ENCODE data around the gene IGLON5.

IGLON5 gene

DNA sequence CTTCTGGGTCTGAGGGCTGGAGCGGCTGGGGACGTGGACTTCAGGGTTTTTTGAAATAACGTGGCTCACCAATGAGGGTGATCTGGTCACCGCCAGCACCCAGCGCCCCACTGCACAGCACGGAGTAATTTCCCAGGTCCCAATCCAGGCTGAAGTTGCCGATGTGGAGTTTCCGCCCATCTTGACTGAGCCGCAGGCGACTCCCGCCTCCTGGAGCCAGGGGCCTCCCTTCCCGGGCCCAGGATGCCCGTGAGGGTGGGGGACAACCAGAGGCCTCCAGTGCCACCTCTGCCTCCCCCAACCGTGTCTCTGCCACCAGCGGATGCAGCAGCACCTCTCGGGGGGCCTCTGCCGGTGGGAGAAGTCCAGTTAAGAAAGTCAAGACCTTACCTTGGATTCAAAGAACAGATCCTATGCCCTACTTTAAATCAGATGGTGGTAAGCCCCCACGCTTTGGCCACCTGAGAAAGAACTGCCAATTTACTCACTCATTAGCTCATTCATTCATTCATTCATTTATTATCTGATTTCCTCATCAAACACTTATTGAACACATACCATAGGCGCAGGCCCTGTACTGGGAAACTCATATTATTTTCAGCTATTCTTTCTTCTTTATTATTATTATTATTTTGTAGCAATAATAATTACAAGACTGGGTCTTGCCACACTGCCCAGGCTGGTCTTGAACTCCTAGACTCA is 26.6 kb downstream of the IGLON5 start:
- H3K36me3 Mint-ChIP-seq (ENCODE audit: insufficient read depth): peaks cover 8% of the 10 kb centered on the region
- H3K4me1 Mint-ChIP-seq (ENCODE audit: low read depth in 2 of 2): peaks cover 14 to 23% of the 10 kb centered on the region in 2 donors
- no peak for ATAC-seq (replicated peaks)
- no peak overlapping the region for H3K27ac Mint-ChIP-seq
- H3K4me3 Mint-ChIP-seq: peak overlapping the region; percentile 79 to 95
- peaks cover 0 to 8% of the 10 kb centered on the region in 2 donors for H3K27me3 Mint-ChIP-seq
- DNase-seq: no peak
- no peaks in the 10 kb centered on the region for H3K9me3 Mint-ChIP-seq

- Mint-ChIP-seq H3K9me3 (no peaks in the 10 kb centered on the region), H3K27ac (peak overlapping the region; percentile 27 to 85), H3K4me3 (peak overlapping the region; percentile 79 to 95), H3K4me1 (ENCODE audit: low read depth in 2 of 2) (peaks cover 14 to 23% of the 10 kb centered on the region in 2 donors), H3K27me3 (peaks cover 0 to 6% of the 10 kb centered on the region in 2 donors), H3K36me3 (ENCODE audit: insufficient read depth) (peaks cover 8% of the 10 kb centered on the region)
- peak; percentile 82 for ATAC-seq (replicated peaks)
- DNase-seq: peak; percentile 80 to 84 (median 82)
Measured at GRCh38 chr19:51338563-51339312, 27.3 kb downstream of the IGLON5 start.

- Mint-ChIP-seq H3K9me3 (no peaks in the 10 kb centered on the region), H3K4me3 (peak overlapping the region; percentile 79 to 95), H3K36me3 (ENCODE audit: insufficient read depth) (peaks cover 8% of the 10 kb centered on the region), H3K27me3 (peaks cover 0 to under 1% of the 10 kb centered on the region in 2 donors), H3K27ac (peak overlapping the region; percentile 27 to 85), H3K4me1 (ENCODE audit: low read depth in 2 of 2) (peaks cover 14 to 23% of the 10 kb centered on the region in 2 donors)
- ATAC-seq (replicated peaks) (no peak), DNase-seq (no peak)
Measured at GRCh38 chr19:51339313-51339686, 27.9 kb downstream of the IGLON5 start.

GRCh38 chr19:51339687-51340656 is 28.5 kb downstream of the IGLON5 start:
- no peaks in the 10 kb centered on the region for H3K9me3 Mint-ChIP-seq
- peak overlapping the region; percentile 79 to 95 for H3K4me3 Mint-ChIP-seq
- H3K36me3 Mint-ChIP-seq (ENCODE audit: insufficient read depth): peaks cover 10% of the 10 kb centered on the region
- peak; percentile 64 for ATAC-seq (replicated peaks)
- H3K27ac Mint-ChIP-seq: peak overlapping the region; percentile 63 to 85
- H3K27me3 Mint-ChIP-seq: no peaks in the 10 kb centered on the region
- DNase-seq: peak; percentile 68 to 73 (median 69)
- H3K4me1 Mint-ChIP-seq (ENCODE audit: low read depth in 2 of 2): peaks cover 14 to 23% of the 10 kb centered on the region in 2 donors

DNA sequence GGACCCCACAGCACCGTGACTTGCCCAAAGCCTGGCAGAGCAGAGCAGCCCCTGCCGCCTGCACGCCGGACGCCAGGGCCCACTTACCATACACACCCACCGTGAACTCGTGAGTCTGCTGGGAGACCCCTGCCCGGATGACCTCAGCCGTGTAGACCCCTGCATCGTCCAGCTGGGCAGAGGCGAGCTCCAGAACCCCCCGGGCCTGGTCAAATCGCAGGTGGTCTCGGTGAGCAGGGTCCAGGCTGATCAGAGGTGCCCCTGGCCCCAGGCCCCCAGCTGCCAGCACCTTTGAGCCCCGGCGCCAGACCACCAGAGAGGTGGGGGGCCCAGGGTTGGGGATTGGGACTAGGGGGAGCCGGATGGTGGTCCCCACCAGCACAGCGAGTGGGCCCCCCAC is 29.6 kb downstream of the IGLON5 start:
- peak overlapping the region; percentile 44 to 63 for H3K27ac Mint-ChIP-seq
- ATAC-seq (replicated peaks) (no peak), DNase-seq (no peak)
- peaks cover 10% of the 10 kb centered on the region for H3K36me3 Mint-ChIP-seq (ENCODE audit: insufficient read depth)
- H3K4me1 Mint-ChIP-seq (ENCODE audit: low read depth in 2 of 2): peaks cover 14 to 23% of the 10 kb centered on the region in 2 donors
- no peaks in the 10 kb centered on the region for H3K27me3 Mint-ChIP-seq
- H3K4me3 Mint-ChIP-seq: peak overlapping the region; percentile 64 to 79
- no peaks in the 10 kb centered on the region for H3K9me3 Mint-ChIP-seq

- H3K4me3 Mint-ChIP-seq: peak within 1 kb of the TSS; percentile 64 to 79
- H3K36me3 Mint-ChIP-seq (ENCODE audit: insufficient read depth): peaks cover 10% of the 10 kb centered on the region
- H3K4me1 Mint-ChIP-seq (ENCODE audit: low read depth in 2 of 2): peaks cover 14 to 23% of the 10 kb centered on the region in 2 donors
- ATAC-seq (replicated peaks) (no peak), DNase-seq (no peak)
- peak within 1 kb of the TSS; percentile 44 to 63 for H3K27ac Mint-ChIP-seq
- no peaks in the 10 kb centered on the region for H3K9me3 Mint-ChIP-seq
- H3K27me3 Mint-ChIP-seq: no peaks in the 10 kb centered on the region
Measured at GRCh38 chr19:51341976-51342580, 30.6 kb downstream of the IGLON5 start, which contains the start of gene VSIG10L. TSS of gene VSIG10L (minus strand) at chr19:51342139. CDS start at chr19:51342124, 15 bp downstream.

GRCh38 chr19:51342631-51343569 is 31.5 kb downstream of the IGLON5 start:
- Mint-ChIP-seq H3K27ac (peak overlapping the region; percentile 6 to 17), H3K4me1 (ENCODE audit: low read depth in 2 of 2) (peaks cover 14 to 23% of the 10 kb centered on the region in 2 donors), H3K9me3 (no peaks in the 10 kb centered on the region), H3K36me3 (ENCODE audit: insufficient read depth) (peaks cover 10% of the 10 kb centered on the region), H3K27me3 (no peaks in the 10 kb centered on the region), H3K4me3 (no peak overlapping the region)
- no peak for ATAC-seq (replicated peaks)
- no peak for DNase-seq

DNA sequence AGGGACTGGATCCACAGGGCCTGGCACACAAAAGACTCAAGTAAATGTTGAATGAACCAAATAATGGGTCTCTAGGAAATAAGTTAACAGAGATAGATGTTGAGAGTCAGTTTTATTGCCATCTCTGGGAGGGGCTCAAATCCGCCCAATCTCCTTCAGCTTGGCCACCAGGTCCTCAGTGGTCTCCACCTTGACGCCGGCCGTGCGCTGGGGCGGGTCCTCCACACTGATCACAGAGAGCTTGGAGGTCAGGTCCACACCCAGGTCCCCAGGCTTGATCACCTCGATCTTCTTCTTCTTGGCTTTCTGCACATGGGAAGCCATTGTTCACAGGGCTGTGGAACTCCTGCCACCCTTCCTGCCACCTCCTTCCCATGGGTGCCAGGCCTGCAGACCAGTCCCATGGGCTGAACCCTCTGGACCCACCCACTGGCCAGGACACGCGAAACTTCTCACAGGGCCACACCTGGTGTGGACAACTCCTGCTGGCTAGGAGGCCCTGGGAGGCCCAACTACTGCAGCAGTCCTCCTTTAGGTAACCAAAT is 33.7 kb downstream of the IGLON5 start:
- Mint-ChIP-seq H3K36me3 (ENCODE audit: insufficient read depth) (peaks cover 5% of the 10 kb centered on the region), H3K4me1 (ENCODE audit: low read depth in 2 of 2) (peaks cover 3 to 8% of the 10 kb centered on the region in 2 donors), H3K27me3 (no peaks in the 10 kb centered on the region), H3K4me3 (no peak overlapping the region), H3K9me3 (no peaks in the 10 kb centered on the region), H3K27ac (peak overlapping the region in 1 of 2 donors; percentile 65)
- DNase-seq (no peak), ATAC-seq (replicated peaks) (no peak)

GRCh38 chr19:51346742-51347141 is 35.3 kb downstream of the IGLON5 start:
- no peaks in the 10 kb centered on the region for H3K27me3 Mint-ChIP-seq
- peaks cover 0 to under 1% of the 10 kb centered on the region in 2 donors for H3K4me1 Mint-ChIP-seq (ENCODE audit: low read depth in 2 of 2)
- peaks cover 2% of the 10 kb centered on the region for H3K36me3 Mint-ChIP-seq (ENCODE audit: insufficient read depth)
- H3K9me3 Mint-ChIP-seq: no peaks in the 10 kb centered on the region
- H3K4me3 Mint-ChIP-seq: no peak overlapping the region
- DNase-seq (no peak), ATAC-seq (replicated peaks) (no peak)
- H3K27ac Mint-ChIP-seq: no peak overlapping the region

- no peak overlapping the region for H3K27ac Mint-ChIP-seq
Measured at GRCh38 chr19:51347209-51347928, 35.9 kb downstream of the IGLON5 start.

DNA sequence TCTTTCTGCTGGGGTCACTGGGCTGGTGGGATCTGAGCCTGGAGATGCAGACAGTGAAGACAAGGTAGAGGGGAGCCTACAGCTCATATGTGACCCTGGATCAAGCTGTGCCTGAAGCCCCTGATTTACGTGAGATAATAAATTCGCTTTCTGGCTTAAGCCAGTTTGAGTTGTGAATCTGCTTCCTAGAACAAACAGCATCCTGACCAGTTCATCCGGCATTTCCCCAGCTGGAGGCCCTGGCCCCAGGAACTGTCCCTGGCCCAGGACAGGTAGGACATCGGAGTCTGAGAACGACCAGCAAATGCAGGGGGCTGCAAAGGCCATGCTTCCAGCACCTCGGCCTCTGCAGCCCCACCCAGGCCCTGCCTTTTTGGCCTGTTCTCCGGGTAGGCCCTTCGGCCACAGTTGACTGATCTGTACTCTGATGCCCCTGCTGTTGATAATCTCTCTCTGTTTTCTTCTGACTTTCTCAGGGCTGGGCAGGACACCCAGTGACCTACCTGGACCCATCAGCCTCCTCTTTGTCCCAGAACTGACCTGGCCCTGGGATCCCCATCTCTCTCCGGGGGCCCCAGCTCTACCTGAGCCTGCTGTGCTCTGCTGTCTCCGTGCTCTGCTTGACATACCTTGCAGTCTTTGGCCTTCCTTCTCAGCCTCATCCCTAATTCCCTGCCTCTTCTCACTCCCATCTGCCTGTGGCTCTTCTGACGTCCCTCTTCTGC is 40.0 kb downstream of the IGLON5 start:
- H3K4me3 Mint-ChIP-seq: no peak overlapping the region

More at GRCh38 chr19:51347209-51347928, 35.9 kb downstream of the IGLON5 start:
- Mint-ChIP-seq H3K9me3 (no peaks in the 10 kb centered on the region), H3K27me3 (no peaks in the 10 kb centered on the region), H3K4me1 (ENCODE audit: low read depth in 2 of 2) (no peaks in the 10 kb centered on the region), H3K36me3 (ENCODE audit: insufficient read depth) (peaks cover 4% of the 10 kb centered on the region), H3K4me3 (no peak overlapping the region)
- ATAC-seq (replicated peaks) (no peak), DNase-seq (no peak)

More for the DNA sequence above, 40.0 kb downstream of the IGLON5 start:
- ATAC-seq (replicated peaks) (no peak), DNase-seq (no peak)
- no peaks in the 10 kb centered on the region for H3K27me3 Mint-ChIP-seq
- peak overlapping the region; percentile 32 to 71 for H3K27ac Mint-ChIP-seq
- peaks cover under 1 to 3% of the 10 kb centered on the region in 2 donors for H3K4me1 Mint-ChIP-seq (ENCODE audit: low read depth in 2 of 2)
- no peaks in the 10 kb centered on the region for H3K9me3 Mint-ChIP-seq
- H3K36me3 Mint-ChIP-seq (ENCODE audit: insufficient read depth): peaks cover 8% of the 10 kb centered on the region

Data from effector memory CD8-positive, alpha-beta T cell (primary cell).